GM12865 (cell line): ENCODE data around the gene IBA57.

Experiments
- DNase-seq: peaks from one replicate; pipeline ENCODE4 v3.0.0; 2010; ENCODE audit warnings: low read depth
- H3K4me3 ChIP-seq: 2 replicates; pipeline ENCODE4 v1.5.1; 2011; ENCODE audit warnings: mild to moderate bottlenecking, low read depth, low read length, control low read depth
- TF ChIP-seq, protein P1 (sequence below): IDR thresholded peaks from 2 replicates; pipeline ENCODE4 v1.5.1; 2011; ENCODE audit warnings: low read length, control low read depth, low read depth, inconsistent platforms; ENCODE audit not compliant: insufficient read depth; ENCODE audit errors: missing control alignments

Gene IBA57

DNA sequence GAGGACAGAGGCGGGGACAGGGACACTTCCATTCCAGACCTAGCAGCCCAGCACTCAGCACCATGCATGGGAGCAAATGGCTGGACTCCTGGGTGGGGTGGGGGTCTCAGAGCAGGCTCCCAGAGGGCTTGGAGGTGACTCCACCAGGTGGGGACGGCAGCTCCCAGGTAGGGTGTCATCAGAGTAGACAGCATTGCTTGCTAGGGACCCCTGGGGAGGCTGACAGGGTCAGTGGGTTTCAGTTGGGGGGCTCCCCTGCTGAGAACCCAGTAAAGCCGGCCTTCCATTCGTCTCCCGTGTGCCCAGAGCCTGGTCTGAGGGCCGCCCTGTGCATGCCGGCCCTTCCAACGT lies 20.6 kb upstream of the IBA57 start:
- DNase-seq = no peak
- H3K4me3 ChIP-seq = no peak overlapping the region
- TF ChIP-seq, protein P1, sequence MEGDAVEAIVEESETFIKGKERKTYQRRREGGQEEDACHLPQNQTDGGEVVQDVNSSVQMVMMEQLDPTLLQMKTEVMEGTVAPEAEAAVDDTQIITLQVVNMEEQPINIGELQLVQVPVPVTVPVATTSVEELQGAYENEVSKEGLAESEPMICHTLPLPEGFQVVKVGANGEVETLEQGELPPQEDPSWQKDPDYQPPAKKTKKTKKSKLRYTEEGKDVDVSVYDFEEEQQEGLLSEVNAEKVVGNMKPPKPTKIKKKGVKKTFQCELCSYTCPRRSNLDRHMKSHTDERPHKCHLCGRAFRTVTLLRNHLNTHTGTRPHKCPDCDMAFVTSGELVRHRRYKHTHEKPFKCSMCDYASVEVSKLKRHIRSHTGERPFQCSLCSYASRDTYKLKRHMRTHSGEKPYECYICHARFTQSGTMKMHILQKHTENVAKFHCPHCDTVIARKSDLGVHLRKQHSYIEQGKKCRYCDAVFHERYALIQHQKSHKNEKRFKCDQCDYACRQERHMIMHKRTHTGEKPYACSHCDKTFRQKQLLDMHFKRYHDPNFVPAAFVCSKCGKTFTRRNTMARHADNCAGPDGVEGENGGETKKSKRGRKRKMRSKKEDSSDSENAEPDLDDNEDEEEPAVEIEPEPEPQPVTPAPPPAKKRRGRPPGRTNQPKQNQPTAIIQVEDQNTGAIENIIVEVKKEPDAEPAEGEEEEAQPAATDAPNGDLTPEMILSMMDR = no peak

DNA sequence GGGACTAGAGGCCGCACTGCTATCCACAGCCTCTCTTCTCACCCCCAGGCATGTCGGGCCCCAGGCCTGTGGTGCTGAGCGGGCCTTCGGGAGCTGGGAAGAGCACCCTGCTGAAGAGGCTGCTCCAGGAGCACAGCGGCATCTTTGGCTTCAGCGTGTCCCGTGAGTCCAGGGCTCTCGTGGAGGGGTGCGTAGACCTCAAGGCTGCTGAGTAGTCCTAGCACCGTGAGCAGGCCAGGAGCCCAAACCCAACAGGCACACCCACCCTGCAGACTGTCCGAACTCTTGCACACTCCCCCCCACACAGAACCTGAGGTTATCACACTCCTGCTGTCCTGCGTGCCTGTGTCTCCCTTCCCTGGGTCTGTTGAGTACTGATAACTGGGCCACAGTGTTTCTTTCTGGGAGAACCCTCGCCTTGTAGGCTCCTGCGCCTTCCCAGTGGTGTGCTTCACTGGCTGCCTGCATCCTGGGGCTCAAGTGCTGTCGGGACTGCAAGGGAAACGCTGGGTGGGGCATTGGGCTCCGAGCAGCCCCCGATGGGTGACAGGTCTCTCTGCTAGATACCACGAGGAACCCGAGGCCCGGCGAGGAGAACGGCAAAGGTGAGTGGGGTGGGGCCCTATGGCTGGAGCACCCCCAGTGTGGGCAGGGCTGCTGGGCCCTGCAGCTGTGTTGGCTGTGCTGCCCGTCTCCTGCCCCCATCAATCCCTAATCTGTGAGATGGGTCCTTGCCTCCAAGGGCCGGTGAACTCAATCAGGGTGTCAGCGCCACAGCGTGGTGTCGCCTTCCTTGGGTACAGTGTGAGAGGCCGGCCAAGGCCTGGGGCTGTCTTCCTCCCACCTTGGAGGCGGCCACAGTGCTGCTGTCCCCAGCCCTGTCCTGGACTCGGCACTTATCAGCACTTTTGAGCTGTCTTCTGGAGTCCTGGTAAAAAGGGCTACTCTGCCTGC lies 19.9 kb upstream of the IBA57 start:
- DNase-seq = no peak
- TF ChIP-seq, protein P1 = no peak
- H3K4me3 ChIP-seq = no peak overlapping the region

DNA sequence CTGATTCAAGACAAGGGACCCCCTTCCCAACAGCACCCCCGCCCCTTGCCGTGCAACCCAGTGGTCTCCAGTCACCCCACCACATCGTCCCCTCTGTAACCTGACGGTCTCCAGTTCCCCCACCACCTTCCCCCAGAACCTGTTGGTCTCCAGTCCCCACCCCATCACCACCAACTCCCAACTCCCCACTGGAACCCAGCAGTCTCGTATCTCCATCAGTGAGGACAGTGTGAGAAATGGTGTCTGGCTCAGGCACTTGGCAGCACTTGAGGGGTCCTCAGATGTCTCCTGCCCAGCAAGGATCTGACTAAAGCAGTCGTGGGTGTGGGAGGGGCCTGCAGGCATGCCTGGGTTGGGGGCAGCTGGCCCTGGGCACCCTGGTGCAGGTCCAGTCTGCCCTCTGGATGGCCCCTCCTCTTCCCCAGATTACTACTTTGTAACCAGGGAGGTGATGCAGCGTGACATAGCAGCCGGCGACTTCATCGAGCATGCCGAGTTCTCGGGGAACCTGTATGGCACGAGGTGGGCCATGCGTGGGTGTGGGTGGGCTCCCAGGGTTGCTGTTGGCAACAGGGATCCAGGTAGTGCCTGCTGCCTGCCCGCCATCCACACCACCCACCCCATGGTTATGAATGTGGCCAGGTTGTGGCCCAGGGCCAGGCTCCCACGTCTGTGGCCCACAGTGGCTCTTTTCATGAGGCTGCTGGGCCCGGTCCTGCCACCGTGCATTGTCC lies 19.0 kb upstream of the IBA57 start:
- DNase-seq = no peak
- TF ChIP-seq, protein P1 = no peak
- H3K4me3 ChIP-seq = no peak overlapping the region

DNA sequence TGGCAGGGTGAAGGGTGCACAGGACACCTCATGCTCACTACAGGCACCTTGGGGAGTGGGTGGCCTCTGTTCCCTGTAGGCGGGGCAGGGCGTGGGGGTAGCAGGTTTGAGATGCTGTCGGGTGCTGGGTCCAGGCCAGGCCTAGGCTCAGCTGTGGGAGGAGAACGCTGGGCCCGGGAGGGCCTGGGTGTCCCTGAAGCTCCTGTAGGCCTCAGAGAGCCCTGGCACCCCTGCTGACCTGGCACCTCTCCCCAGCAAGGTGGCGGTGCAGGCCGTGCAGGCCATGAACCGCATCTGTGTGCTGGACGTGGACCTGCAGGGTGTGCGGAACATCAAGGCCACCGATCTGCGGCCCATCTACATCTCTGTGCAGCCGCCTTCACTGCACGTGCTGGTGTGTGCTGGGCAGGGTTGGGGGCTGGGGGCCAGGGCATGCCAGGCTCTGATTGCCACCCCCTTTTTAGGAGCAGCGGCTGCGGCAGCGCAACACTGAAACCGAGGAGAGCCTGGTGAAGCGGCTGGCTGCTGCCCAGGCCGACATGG lies 18.4 kb upstream of the IBA57 start:
- DNase-seq = no peak
- no peak overlapping the region for H3K4me3 ChIP-seq
- TF ChIP-seq, protein P1 = no peak

DNA sequence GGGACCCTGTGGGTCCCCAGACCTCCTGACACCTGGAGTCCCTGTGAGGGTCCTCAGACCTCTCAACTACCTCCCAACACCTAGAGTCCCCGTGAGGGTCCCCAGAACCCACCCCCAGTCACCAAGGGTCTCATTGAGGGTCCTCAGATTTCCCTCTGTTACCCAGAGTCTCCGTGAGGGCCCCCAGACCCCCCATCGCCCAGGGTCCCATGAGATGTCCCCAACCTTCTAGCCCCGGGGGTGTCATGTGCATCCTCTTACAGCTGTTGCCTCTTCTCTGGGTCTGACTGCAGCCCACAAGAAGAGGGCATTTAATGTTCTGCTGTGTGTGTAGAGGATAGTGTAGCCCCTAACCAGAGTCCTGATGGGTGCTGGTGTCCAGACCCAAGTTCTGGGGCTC lies 17.8 kb upstream of the IBA57 start:
- TF ChIP-seq, protein P1 = no peak
- H3K4me3 ChIP-seq = no peak overlapping the region
- DNase-seq = no peak

DNA sequence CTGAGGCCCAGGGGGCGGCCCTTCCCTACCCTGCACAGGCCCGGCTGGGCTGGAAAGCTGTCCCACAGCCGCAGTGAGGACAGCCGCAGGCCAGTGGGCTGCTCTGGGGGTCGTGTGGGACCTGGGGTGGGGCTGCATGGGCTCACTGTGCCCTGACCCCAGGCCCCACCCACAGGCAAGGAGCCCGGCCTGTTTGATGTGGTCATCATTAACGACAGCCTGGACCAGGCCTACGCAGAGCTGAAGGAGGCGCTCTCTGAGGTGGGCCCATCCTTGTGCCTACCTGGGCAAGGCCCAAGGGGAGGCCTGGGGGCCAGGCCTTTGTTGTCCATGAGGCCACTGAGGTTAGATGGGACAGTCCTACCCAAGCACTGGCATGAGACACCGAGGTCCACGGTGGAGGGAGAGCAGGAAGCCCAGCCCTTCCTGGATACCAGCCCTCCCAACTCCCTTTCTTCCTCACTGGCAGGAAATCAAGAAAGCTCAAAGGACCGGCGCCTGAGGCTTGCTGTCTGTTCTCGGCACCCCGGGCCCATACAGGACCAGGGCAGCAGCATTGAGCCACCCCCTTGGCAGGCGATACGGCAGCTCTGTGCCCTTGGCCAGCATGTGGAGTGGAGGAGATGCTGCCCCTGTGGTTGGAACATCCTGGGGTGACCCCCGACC lies 17.3 kb upstream of the IBA57 start:
- no peak overlapping the region for H3K4me3 ChIP-seq
- DNase-seq = no peak
- TF ChIP-seq, protein P1 = no peak
